IMR-90 (cell line): Measurements from ENCODE around the gene CERS6. TPM values are rescaled to one million over a fixed set of nuclear protein-coding genes. Genes with fewer than 3 reads are reported as not detected.

Experiments used
- ATAC-seq: fragments of 200-7000 bp; cut with Tn5 transposase; 2 replicates; pipeline ENCODE4 v1.9.1; 2020; ENCODE audit warnings: low read depth, mild to moderate bottlenecking, moderate library complexity
- BruUV-seq: library from RNA; stranded (reverse); fragments of 400-500 nt; replicated peaks from 2 replicates; lab custom pipeline; 2021; lab: Mats Ljungman, UMichigan
- CTCF ChIA-PET: fragments of 300-600 bp; formaldehyde crosslinking; extraction: SDS; loops from one replicate; lab custom pipeline; 2021; ENCODE audit warnings: antibody characterized with exemption; lab: Yijun Ruan, JAX
- POLR2A ChIA-PET: fragments of 300-600 bp; sonication (Branson Sonifier 250); formaldehyde crosslinking; loops from one replicate; lab custom pipeline; 2022; ENCODE audit warnings: antibody characterized with exemption; ENCODE audit not compliant: unreplicated experiment; lab: Charles Lee
- DNase-seq: peaks from one replicate; pipeline ENCODE4 v3.0.0; 2013
- H2AFZ ChIP-seq: replicated peaks from 2 replicates; pipeline ENCODE3; 2013; ENCODE audit warnings: low read length, mild to moderate bottlenecking; ENCODE audit not compliant: poor library complexity
- H2AK5ac ChIP-seq: 2 replicates; pipeline ENCODE4 v1.6.1; 2013; ENCODE audit warnings: low read depth, low read length, inconsistent platforms
- H2AK9ac ChIP-seq: replicated peaks from 2 replicates; pipeline ENCODE3; 2013; ENCODE audit warnings: mild to moderate bottlenecking, low read depth, low read length, moderate library complexity; ENCODE audit not compliant: poor library complexity
- H2BK120ac ChIP-seq: 2 replicates; pipeline ENCODE4 v1.6.1; 2013; ENCODE audit warnings: low read depth, low read length, inconsistent platforms
- H2BK15ac ChIP-seq: 3 replicates; pipeline ENCODE4 v1.6.1; 2013; ENCODE audit warnings: low read depth, low read length, inconsistent platforms
- H2BK20ac ChIP-seq: 2 replicates; pipeline ENCODE4 v1.6.1; 2013; ENCODE audit warnings: low read depth, mild to moderate bottlenecking, inconsistent platforms, low read length, moderate library complexity
- H2BK5ac ChIP-seq: 2 replicates; pipeline ENCODE4 v1.6.1; 2013; ENCODE audit warnings: mild to moderate bottlenecking, low read depth, low read length, inconsistent platforms; ENCODE audit not compliant: poor library complexity, severe bottlenecking
- H3K14ac ChIP-seq: replicated peaks from 2 replicates; pipeline ENCODE4 v1.6.1; 2013; ENCODE audit warnings: low read depth, low read length, inconsistent platforms
- H3K18ac ChIP-seq: 2 replicates; pipeline ENCODE4 v1.6.1; 2013; ENCODE audit warnings: low read depth, low read length, control low read depth
- H3K23ac ChIP-seq: 2 replicates; pipeline ENCODE4 v1.6.1; 2013; ENCODE audit warnings: low read depth, low read length, inconsistent platforms
- H3K27ac ChIP-seq: 2 replicates; pipeline ENCODE4 v1.5.1; 2013; ENCODE audit warnings: mild to moderate bottlenecking, control low read depth, low read length; ENCODE audit not compliant: insufficient read depth
- H3K27me3 ChIP-seq: 2 replicates; pipeline ENCODE4 v1.6.1; 2013; ENCODE audit warnings: low read length; ENCODE audit not compliant: control insufficient read depth, insufficient read depth
- H3K36me3 ChIP-seq: 2 replicates; pipeline ENCODE4 v1.6.1; 2013; ENCODE audit warnings: low read length, mixed read lengths; ENCODE audit not compliant: control insufficient read depth, insufficient read depth
- H3K4ac ChIP-seq: 2 replicates; pipeline ENCODE4 v1.6.1; 2013; ENCODE audit warnings: low read depth, low read length, inconsistent platforms
- H3K4me1 ChIP-seq: 2 replicates; pipeline ENCODE4 v1.6.1; 2013; ENCODE audit warnings: low read length, mixed read lengths; ENCODE audit not compliant: control insufficient read depth, insufficient read depth
- H3K4me2 ChIP-seq: 2 replicates; pipeline ENCODE4 v1.6.1; 2013; ENCODE audit warnings: low read depth, mild to moderate bottlenecking, control low read depth, low read length, moderate library complexity
- H3K4me3 ChIP-seq: 2 replicates; pipeline ENCODE4 v1.5.1; 2013; ENCODE audit warnings: low read depth, mild to moderate bottlenecking, control low read depth, low read length, moderate library complexity; ENCODE audit not compliant: insufficient read depth
- H3K56ac ChIP-seq: 2 replicates; pipeline ENCODE4 v1.6.1; 2013; ENCODE audit warnings: low read length, inconsistent platforms; ENCODE audit not compliant: insufficient read depth; ENCODE audit errors: extremely low read depth
- H3K79me1 ChIP-seq, 2 experiments: 2 replicates each; pipeline ENCODE4 v1.6.1; 2013; ENCODE audit warnings: low read length in 2 of 2, inconsistent platforms in 1 of 2, low read depth in 1 of 2
- H3K9ac ChIP-seq: 2 replicates; pipeline ENCODE4 v1.6.1; 2013; ENCODE audit warnings: low read depth, low read length, control low read depth
- H3K9me1 ChIP-seq: 2 replicates; pipeline ENCODE4 v1.6.1; 2013; ENCODE audit warnings: low read length, inconsistent platforms; ENCODE audit not compliant: insufficient read depth
- H3K9me3 ChIP-seq: 2 replicates; pipeline ENCODE4 v1.6.1; 2013; ENCODE audit warnings: low read length; ENCODE audit not compliant: control insufficient read depth, insufficient read depth
- H4K20me1 ChIP-seq: 2 replicates; pipeline ENCODE4 v1.6.1; 2013; ENCODE audit warnings: low read length, inconsistent platforms; ENCODE audit not compliant: insufficient read depth
- H4K5ac ChIP-seq: 2 replicates; pipeline ENCODE4 v1.6.1; 2013; ENCODE audit warnings: mild to moderate bottlenecking, low read depth, low read length, control low read depth
- H4K8ac ChIP-seq, 2 experiments: 2 replicates each; pipeline ENCODE4 v1.6.1; 2013; ENCODE audit warnings: low read depth in 2 of 2, low read length in 2 of 2, control low read depth in 1 of 2, inconsistent platforms in 1 of 2
- H4K91ac ChIP-seq: 2 replicates; pipeline ENCODE4 v1.6.1; 2013; ENCODE audit warnings: low read depth, low read length, inconsistent platforms; ENCODE audit not compliant: insufficient read depth
- BHLHE40 ChIP-seq: fragments of 150-350 bp; IDR thresholded peaks from 2 replicates; pipeline ENCODE4 v1.6.1; 2016; ENCODE audit warnings: mild to moderate bottlenecking, low read depth, low read length
- CEBPB ChIP-seq: IDR thresholded peaks from 2 replicates; pipeline ENCODE4 v1.6.1; 2012; ENCODE audit warnings: low read depth, low read length, improper control_type of control experiment
- CHD1 ChIP-seq: IDR thresholded peaks from 2 replicates; pipeline ENCODE4 v1.6.1; 2012; ENCODE audit warnings: low read depth, low read length, improper control_type of control experiment
- ELK1 ChIP-seq: fragments of 150-350 bp; IDR thresholded peaks from 2 replicates; pipeline ENCODE4 v1.6.1; 2016; ENCODE audit warnings: low read depth, mild to moderate bottlenecking, low read length, moderate library complexity, borderline replicate concordance
- FOS ChIP-seq: fragments of 150-350 bp; IDR thresholded peaks from 2 replicates; pipeline ENCODE4 v1.6.1; 2016; ENCODE audit warnings: low read depth, low read length
- MAFK ChIP-seq: IDR thresholded peaks from 2 replicates; pipeline ENCODE4 v1.6.1; 2012; ENCODE audit warnings: low read depth, low read length, improper control_type of control experiment
- MAZ ChIP-seq: IDR thresholded peaks from 2 replicates; pipeline ENCODE4 v1.6.1; 2012; ENCODE audit warnings: low read depth, mild to moderate bottlenecking, low read length, improper control_type of control experiment, moderate library complexity, borderline replicate concordance
- MXI1 ChIP-seq: IDR thresholded peaks from 2 replicates; pipeline ENCODE4 v1.6.1; 2012; ENCODE audit warnings: low read depth, mild to moderate bottlenecking, low read length, moderate library complexity, borderline replicate concordance
- NFE2L2 ChIP-seq: fragments of 150-350 bp; IDR thresholded peaks from 2 replicates; pipeline ENCODE4 v1.6.1; 2016; ENCODE audit warnings: low read depth, mild to moderate bottlenecking, low read length
- POLR2A ChIP-seq: IDR thresholded peaks from 2 replicates; pipeline ENCODE4 v1.6.1; 2012; ENCODE audit warnings: mild to moderate bottlenecking, low read depth, low read length
- RAD21 ChIP-seq: IDR thresholded peaks from 2 replicates; pipeline ENCODE4 v1.6.1; 2012; ENCODE audit warnings: low read length, improper control_type of control experiment
- RCOR1 ChIP-seq: IDR thresholded peaks from 2 replicates; pipeline ENCODE4 v1.6.1; 2012; ENCODE audit warnings: mild to moderate bottlenecking, low read length, improper control_type of control experiment; ENCODE audit not compliant: insufficient replicate concordance
- RFX5 ChIP-seq: IDR thresholded peaks from 2 replicates; pipeline ENCODE4 v1.8.0; 2012; ENCODE audit warnings: low read depth, mild to moderate bottlenecking, low read length, moderate library complexity
- SMC3 ChIP-seq: fragments of 150-350 bp; IDR thresholded peaks from 2 replicates; pipeline ENCODE4 v1.6.1; 2016; ENCODE audit warnings: low read depth, mild to moderate bottlenecking, antibody characterized with exemption, low read length, moderate library complexity
- USF2 ChIP-seq: fragments of 150-350 bp; IDR thresholded peaks from 2 replicates; pipeline ENCODE4 v1.6.1; 2017; ENCODE audit warnings: mild to moderate bottlenecking, antibody characterized with exemption, low read length, low read depth
- dilution Hi-C: fragments of 300-500 bp; cut with HindIII; formaldehyde crosslinking; loops from one replicate; pipeline ENCODE4 v1.14.3; 2018; ENCODE audit warnings: low sequenced_read_pairs; ENCODE audit not compliant: unreplicated experiment
- in situ Hi-C: fragments of 300-500 bp; cut with MboI; formaldehyde crosslinking; loops from 3 replicates; pipeline ENCODE4 v1.14.3; 2019; ENCODE audit warnings: low sequenced_read_pairs, inconsistent platforms, mixed read lengths
- intact Hi-C: fragments of 100-400 bp; cut with micrococcal nuclease; formaldehyde crosslinking; loops from 2 replicates; pipeline ENCODE4 v1.10.0; 2022
- polyA plus RNA-seq, 3 experiments: library from polyadenylated mRNA; depleted of rRNA; stranded (reverse); fragments of >200 nt; gene quantifications; 2 replicates each; pipeline ENCODE4 v1.2.3, GENCODE V29; 2012; ENCODE audit warnings: low replicate concordance in 1 of 3
- total RNA-seq: library from RNA; depleted of rRNA; stranded (reverse); fragments of >200 nt; gene quantifications from 2 replicates; pipeline ENCODE4 v1.2.3, GENCODE V29; 2012
- TF ChIP-seq, protein P1 (sequence below): conservative IDR thresholded peaks from 2 replicates; pipeline ENCODE4 v1.5.1; 2012; ENCODE audit warnings: mild to moderate bottlenecking, low read depth, low read length, improper control_type of control experiment

The CERS6 gene
- total and polyA plus RNA-seq, 2 of the 4 experiments (the other 2 are of a cell fraction): 2.1 to 5.7 TPM

DNA sequence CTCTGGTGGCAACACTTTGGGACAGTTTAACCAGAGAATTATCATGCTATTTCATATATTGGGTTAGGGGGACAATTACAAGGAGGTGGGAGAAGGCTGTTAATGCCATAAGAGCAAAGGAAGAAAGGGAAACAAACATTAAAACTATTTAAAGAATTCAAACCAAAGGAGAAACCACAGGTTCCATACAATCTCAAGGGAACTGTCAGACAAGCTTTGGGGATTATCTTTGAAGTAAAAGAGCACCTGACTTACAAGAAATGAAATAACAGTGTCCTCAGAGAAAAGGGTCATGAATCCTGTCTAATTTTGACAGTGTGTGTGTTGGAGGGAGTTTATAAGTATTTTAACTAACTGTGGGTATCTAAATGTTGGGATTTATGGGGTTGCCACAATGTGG is 44.4 kb downstream of the CERS6 start:
- DNase-seq: no peak
- Histone ChIP-seq H3K9me1 (no peaks in the 10 kb centered on the region), H3K18ac (no peak overlapping the region), H2AFZ (no peak overlapping the region), H4K5ac (no peak overlapping the region), H2BK5ac (no peak overlapping the region), H4K91ac (no peak overlapping the region), H3K23ac (no peak overlapping the region), H2AK5ac (no peak overlapping the region), H3K56ac (no peak overlapping the region), H2BK15ac (no peak overlapping the region), H2BK20ac (no peak overlapping the region), H2BK120ac (no peak overlapping the region), H3K4ac (no peak overlapping the region), H3K9me3 (no peaks in the 10 kb centered on the region), H3K4me3 (no peak overlapping the region), H3K27me3 (no peaks in the 10 kb centered on the region), H3K14ac (no peak overlapping the region), H3K4me2 (no peak overlapping the region), H3K9ac (no peak overlapping the region), H3K79me1 (no peaks in the 10 kb centered on the region), H3K4me1 (no peaks in the 10 kb centered on the region), H2AK9ac (no peak overlapping the region), H3K27ac (no peak overlapping the region), H3K36me3 (no peaks in the 10 kb centered on the region), H4K20me1 (no peaks in the 10 kb centered on the region), H4K8ac (no peak overlapping the region)
- intact Hi-C loops (no loop called here), in situ Hi-C loops (no loop called here), dilution Hi-C loops (no loop called here)
- ATAC-seq: no peak
- POLR2A ChIA-PET: no interaction called here
- no TSS peak for BruUV-seq
- CTCF ChIA-PET: no interaction called here
- TF ChIP-seq RAD21 (no peak), SMC3 (no peak), RFX5 (no peak), RCOR1 (no peak), ELK1 (no peak), NFE2L2 (no peak), POLR2A (no peak), USF2 (no peak), MAZ (no peak), FOS (no peak), CEBPB (no peak), CHD1 (no peak), BHLHE40 (no peak), MXI1 (no peak), MAFK (no peak)
- TF ChIP-seq, protein P1, sequence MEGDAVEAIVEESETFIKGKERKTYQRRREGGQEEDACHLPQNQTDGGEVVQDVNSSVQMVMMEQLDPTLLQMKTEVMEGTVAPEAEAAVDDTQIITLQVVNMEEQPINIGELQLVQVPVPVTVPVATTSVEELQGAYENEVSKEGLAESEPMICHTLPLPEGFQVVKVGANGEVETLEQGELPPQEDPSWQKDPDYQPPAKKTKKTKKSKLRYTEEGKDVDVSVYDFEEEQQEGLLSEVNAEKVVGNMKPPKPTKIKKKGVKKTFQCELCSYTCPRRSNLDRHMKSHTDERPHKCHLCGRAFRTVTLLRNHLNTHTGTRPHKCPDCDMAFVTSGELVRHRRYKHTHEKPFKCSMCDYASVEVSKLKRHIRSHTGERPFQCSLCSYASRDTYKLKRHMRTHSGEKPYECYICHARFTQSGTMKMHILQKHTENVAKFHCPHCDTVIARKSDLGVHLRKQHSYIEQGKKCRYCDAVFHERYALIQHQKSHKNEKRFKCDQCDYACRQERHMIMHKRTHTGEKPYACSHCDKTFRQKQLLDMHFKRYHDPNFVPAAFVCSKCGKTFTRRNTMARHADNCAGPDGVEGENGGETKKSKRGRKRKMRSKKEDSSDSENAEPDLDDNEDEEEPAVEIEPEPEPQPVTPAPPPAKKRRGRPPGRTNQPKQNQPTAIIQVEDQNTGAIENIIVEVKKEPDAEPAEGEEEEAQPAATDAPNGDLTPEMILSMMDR: no peak
